D721Med (cell line): ENCODE results near the gene C9orf153.

Experiments used
- DNase-seq: peaks from one replicate; pipeline ENCODE4 v3.0.0; 2011; ENCODE audit warnings: low spot score; ENCODE audit not compliant: insufficient read length
- FAIRE-seq: peaks from 2 replicates; lab custom pipeline; 2011; peaks lifted over from hg19 to GRCh38; lab: Jason Lieb, UNC
- TF ChIP-seq, protein P1 (sequence below): IDR thresholded peaks from 2 replicates; pipeline ENCODE4 v1.5.1; 2012; ENCODE audit warnings: mild to moderate bottlenecking, control low read depth; ENCODE audit not compliant: insufficient read depth; ENCODE audit errors: missing control alignments

Gene C9orf153

DNA sequence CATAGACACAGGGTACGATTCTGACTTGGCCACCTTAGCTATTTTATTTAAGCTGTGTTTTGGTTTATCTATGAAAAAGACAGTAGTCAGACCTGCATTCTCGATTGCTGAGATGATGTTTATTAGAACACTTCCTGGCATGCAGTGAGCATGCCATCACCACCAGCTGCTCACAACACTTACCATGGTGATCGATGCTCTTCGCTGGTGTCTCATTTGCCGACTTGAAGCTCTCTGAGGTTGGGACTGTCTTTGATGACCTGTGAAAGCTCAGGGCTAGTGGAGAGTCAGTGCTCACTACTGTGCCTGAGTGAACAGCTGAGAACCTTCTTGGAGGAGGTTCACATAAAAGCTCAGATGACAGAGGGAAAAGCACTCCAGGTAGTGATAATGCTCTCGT is 4.4 kb upstream of the C9orf153 start:
- no peak for DNase-seq
- no peak for FAIRE-seq
- TF ChIP-seq, protein P1, sequence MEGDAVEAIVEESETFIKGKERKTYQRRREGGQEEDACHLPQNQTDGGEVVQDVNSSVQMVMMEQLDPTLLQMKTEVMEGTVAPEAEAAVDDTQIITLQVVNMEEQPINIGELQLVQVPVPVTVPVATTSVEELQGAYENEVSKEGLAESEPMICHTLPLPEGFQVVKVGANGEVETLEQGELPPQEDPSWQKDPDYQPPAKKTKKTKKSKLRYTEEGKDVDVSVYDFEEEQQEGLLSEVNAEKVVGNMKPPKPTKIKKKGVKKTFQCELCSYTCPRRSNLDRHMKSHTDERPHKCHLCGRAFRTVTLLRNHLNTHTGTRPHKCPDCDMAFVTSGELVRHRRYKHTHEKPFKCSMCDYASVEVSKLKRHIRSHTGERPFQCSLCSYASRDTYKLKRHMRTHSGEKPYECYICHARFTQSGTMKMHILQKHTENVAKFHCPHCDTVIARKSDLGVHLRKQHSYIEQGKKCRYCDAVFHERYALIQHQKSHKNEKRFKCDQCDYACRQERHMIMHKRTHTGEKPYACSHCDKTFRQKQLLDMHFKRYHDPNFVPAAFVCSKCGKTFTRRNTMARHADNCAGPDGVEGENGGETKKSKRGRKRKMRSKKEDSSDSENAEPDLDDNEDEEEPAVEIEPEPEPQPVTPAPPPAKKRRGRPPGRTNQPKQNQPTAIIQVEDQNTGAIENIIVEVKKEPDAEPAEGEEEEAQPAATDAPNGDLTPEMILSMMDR, result no peak

DNA sequence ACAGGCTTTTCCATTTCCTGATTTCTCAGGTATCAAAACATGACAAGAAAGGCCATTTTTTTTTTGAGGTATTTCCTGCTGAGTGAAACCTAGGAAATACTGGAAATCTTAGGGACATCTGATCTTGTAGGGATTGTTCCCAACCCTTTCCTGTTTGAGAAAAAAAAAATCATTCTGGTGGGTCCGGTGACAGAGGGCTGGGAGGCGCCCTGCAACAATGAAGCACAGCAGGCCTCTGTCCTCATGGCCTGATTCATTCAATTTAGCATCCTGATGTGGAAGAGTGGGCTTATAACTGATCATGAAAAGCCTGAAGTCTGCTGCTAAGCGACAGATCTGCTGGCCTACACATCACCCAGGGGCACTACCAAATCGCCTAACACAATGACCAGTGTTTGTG is 3.0 kb upstream of the C9orf153 start:
- TF ChIP-seq, protein P1, result no peak

DNA sequence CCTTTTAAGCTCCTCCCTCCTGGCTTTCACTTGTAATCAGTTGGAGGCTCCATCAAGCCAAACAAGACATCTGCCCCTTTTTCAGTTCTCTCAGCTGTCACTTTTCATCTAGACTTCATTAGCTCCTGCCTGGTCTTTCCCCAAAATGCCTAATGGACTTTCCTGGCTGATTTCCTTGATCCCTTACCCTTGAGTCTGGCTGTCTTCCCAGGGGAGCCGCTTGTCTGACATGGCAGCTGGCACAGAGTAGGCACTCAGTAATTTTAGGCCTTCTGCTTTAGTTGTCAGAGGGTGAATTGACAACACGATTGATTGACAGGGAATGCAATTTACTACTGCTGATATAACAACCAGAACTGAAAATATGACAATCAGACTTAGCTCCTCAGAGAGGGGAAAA is 2.1 kb downstream of the C9orf153 start:
- TF ChIP-seq, protein P1, result no peak
- FAIRE-seq, result no peak
- no peak for DNase-seq

More for the DNA sequence above, 3.0 kb upstream of the C9orf153 start:
- no peak for FAIRE-seq
- DNase-seq, result no peak

DNA sequence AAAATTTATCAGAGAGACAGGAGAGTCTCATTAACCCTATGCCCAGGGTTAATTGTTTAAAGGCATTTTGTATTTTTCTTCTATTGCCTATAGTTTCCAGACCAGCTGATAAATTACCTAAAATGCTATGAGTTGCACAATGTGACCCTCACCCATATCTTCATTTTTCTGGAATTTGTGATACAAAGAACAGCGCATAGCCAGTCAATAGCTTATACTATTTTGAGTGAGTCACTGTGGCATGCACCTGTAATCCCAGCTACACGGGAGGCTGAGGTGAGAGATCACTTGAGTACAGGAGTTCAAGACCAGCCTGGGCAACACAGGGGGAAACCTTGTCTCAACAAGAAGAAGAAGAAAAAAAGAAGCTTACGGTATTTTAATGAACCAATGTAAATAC is 2.8 kb downstream of the C9orf153 start:
- TF ChIP-seq, protein P1, result no peak
- DNase-seq (no peak), FAIRE-seq (no peak)

DNA sequence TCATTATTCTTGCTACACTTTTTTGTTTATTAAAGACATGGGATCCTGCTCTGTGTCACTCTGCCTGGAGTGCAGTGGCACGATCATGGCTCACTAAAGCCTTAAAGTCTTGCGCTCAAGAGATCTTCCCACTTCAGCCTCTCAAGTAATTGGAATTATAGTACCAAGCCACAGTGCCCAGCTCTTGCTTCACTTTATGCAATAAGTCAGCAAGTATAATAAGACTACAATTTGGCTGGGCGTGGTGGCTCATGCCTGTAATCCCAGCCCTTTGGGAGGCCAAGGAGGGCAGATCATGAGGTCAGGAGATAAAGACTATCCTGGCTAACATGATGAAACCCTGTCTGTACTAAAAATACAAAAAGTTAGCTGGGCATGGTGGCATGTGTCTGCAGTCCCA is 5.9 kb downstream of the C9orf153 start:
- DNase-seq, result no peak
- FAIRE-seq, result no peak
- TF ChIP-seq, protein P1, result no peak

DNA sequence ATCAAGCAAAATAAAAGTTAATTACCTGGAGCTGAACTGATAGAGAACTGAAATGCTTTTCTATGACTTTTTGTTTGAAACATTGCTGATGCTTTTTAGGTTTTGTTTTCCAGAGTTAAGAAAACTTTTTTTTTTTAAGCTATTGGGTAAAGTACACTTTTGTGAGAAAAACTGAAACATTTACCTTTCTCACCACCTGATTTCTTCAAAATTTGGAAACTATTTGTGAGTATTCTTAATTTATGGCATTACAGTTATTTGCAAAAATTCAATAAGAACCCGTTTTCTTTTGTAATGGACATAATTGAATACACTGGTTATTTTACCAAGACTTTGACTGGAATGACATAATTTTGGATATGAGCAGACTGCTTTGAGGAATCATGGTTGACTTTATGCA is 6.6 kb downstream of the C9orf153 start:
- TF ChIP-seq, protein P1, result no peak
- DNase-seq, result no peak

DNA sequence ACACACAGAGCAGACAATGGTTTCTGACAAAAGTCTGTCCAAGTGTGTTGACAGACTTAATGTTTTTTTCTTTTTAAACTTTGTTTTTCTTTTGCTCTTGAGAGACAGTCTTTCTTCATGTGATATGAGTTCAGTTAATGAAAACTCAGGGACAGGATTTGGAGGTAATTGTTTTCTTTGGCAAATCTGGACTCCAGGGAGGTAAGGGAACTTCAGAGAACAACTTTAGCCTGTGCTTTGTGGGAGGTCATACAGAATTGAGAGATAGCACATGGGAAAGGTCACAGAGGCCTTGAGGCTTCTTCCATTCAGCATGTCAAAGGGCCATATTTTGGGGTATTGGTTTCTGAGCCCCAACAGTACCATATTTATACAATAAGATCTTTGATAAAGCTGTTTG is 9.3 kb downstream of the C9orf153 start:
- DNase-seq, result no peak
- TF ChIP-seq, protein P1, result no peak
- no peak for FAIRE-seq

More for the DNA sequence above, 6.6 kb downstream of the C9orf153 start:
- FAIRE-seq, result no peak
